HG03159 (cell line): Measurements from ENCODE around the gene ANKFY1.

Experiments
- ATAC-seq: cut with Tn5 transposase; IDR thresholded peaks from one replicate; pipeline ENCODE4 v1.9.1; 2021; ENCODE audit warnings: mild to moderate bottlenecking, moderate library complexity; ENCODE audit not compliant: unreplicated experiment

ANKFY1 gene

GRCh38 chr17:4263282-4264215 lies at the start of gene ANKFY1:
TSS of gene ANKFY1 (minus strand) at chr17:4263979. CDS start at chr17:4263941, 38 bp downstream.
- peak; percentile 89 for ATAC-seq

GRCh38 chr17:4310354-4311060 lies 46.7 kb upstream of the ANKFY1 start:
- no peak for ATAC-seq

- ATAC-seq = no peak
Measured at GRCh38 chr17:4309897-4310296, 46.1 kb upstream of the ANKFY1 start.

- ATAC-seq = no peak
Measured at GRCh38 chr17:4307179-4307930, 43.6 kb upstream of the ANKFY1 start.

- ATAC-seq = no peak
Measured at GRCh38 chr17:4305224-4305623, 41.4 kb upstream of the ANKFY1 start.

GRCh38 chr17:4304417-4305027 lies 40.7 kb upstream of the ANKFY1 start:
- ATAC-seq = no peak

- no peak for ATAC-seq
Measured at GRCh38 chr17:4301066-4301465, 37.3 kb upstream of the ANKFY1 start.

- ATAC-seq = no peak
Measured at GRCh38 chr17:4297351-4297750, 33.6 kb upstream of the ANKFY1 start.

- no peak for ATAC-seq
Measured at GRCh38 chr17:4295686-4296085, 31.9 kb upstream of the ANKFY1 start.

- no peak for ATAC-seq
Measured at GRCh38 chr17:4293572-4293971, 29.8 kb upstream of the ANKFY1 start.

- ATAC-seq = no peak
Measured at GRCh38 chr17:4287710-4288109, 23.9 kb upstream of the ANKFY1 start.

- no peak for ATAC-seq
Measured at GRCh38 chr17:4276514-4276913, 12.7 kb upstream of the ANKFY1 start.

- no peak for ATAC-seq
Measured at GRCh38 chr17:4272972-4273368, 9.2 kb upstream of the ANKFY1 start.

- ATAC-seq = no peak
Measured at GRCh38 chr17:4272213-4272971, 8.6 kb upstream of the ANKFY1 start.

GRCh38 chr17:4270736-4271135 lies 7.0 kb upstream of the ANKFY1 start:
- ATAC-seq = no peak

GRCh38 chr17:4269915-4270314 lies 6.1 kb upstream of the ANKFY1 start:
- ATAC-seq = no peak

GRCh38 chr17:4267402-4267801 lies 3.6 kb upstream of the ANKFY1 start:
- ATAC-seq = no peak

- ATAC-seq = no peak
Measured at GRCh38 chr17:4266550-4266949, 2.8 kb upstream of the ANKFY1 start.

- no peak for ATAC-seq
Measured at GRCh38 chr17:4262703-4263102, 1.1 kb downstream of the ANKFY1 start.

- ATAC-seq = no peak
Measured at GRCh38 chr17:4261452-4261851, 2.3 kb downstream of the ANKFY1 start.
